ENCODE results near the gene STXBP2.

DNA sequence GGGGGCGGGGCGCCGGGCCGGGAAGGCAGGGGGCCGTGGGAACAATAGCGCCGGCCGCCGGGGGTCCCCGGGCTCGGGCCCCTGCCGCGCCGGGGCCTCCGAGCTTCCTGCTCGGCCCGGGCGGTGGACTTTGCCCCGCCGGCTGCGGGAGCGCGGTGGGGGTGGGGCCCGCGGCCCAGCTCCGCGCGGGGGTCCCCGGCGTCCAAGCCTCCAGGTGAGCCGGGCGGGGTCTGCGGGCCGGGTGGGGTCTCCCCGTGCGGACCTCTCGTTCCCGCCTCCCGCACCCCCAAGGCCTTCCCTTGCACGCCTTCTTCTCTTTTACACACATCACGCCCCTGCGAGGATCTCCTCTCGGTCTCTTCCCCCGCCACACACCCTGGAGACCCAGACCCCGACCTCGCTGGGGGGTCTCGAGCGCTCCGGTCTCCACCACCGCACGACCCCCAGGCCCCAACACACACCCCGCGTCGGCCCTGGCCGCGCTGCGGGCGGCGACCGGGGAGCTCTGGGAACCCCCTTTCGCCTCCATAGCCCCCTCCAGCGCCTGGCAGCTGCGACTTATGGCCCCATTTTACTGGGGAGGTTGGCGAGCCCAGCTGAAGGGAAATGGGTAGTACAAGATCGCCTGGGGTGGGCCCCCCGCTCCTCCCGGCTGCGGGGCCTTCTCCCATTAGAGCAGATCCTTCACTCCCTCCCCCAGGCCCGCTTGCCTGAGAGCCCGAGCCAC is 40.5 kb upstream of the STXBP2 start:
- TF ChIP-seq CTCF (conservative IDR thresholded peaks at IDR 0.05 in 1 of 2, IDR thresholded peaks at IDR 0.05 in 1 of 2; ENCODE audit: extremely low read depth in 1 of 2, insufficient read depth in 1 of 2, low read depth in 1 of 2, low read length in 2 of 2) (no peak), EZH2 (IDR thresholded peaks at IDR 0.05; ENCODE audit: borderline replicate concordance, low read length) (no peak)
